ENCODE data around the gene IPPK.

Gene IPPK

GRCh38 chr9:92648474-92648971 lies 21.4 kb downstream of the IPPK start:
- Histone ChIP-seq H3K27ac (ENCODE audit: low read length) (no peak overlapping the region), H3K36me3 (ENCODE audit: control insufficient read depth, insufficient read depth, low read length) (0 out of 2 replicates have a peak, but pooled peaks cover 7% of the 10 kb centered on the region), H3K4me1 (ENCODE audit: control insufficient read depth, insufficient read depth, low read length) (no peaks in the 10 kb centered on the region), H3K27me3 (ENCODE audit: control insufficient read depth, insufficient read depth, low read length) (no peaks in the 10 kb centered on the region), H3K4me3 (ENCODE audit: low read length) (no peak overlapping the region), H3K9me3 (ENCODE audit: control insufficient read depth, insufficient read depth, low read length) (no peaks in the 10 kb centered on the region)
- no peak for DNase-seq (ENCODE audit: low read depth, low spot score)
- WGBS (ENCODE audit: insufficient coverage, insufficient read length), result no CpG with 5 or more reads among the region's 6 CpGs

- no CpG with 5 or more reads among the region's 11 CpGs for WGBS (ENCODE audit: insufficient coverage, insufficient read length)
- no peak for DNase-seq (ENCODE audit: low read depth, low spot score)
Measured at GRCh38 chr9:92647671-92648473, 22.1 kb downstream of the IPPK start.

GRCh38 chr9:92645041-92645440 lies 24.9 kb downstream of the IPPK start:
- H3K27ac ChIP-seq (ENCODE audit: low read length), result no peak overlapping the region
- no peak for DNase-seq (ENCODE audit: low read depth, low spot score)
- no peaks in the 10 kb centered on the region for H3K27me3 ChIP-seq (ENCODE audit: control insufficient read depth, insufficient read depth, low read length)
- no peaks in the 10 kb centered on the region for H3K9me3 ChIP-seq (ENCODE audit: control insufficient read depth, insufficient read depth, low read length)
- no peaks in the 10 kb centered on the region for H3K4me1 ChIP-seq (ENCODE audit: control insufficient read depth, insufficient read depth, low read length)
- no CpG with 5 or more reads among the region's 4 CpGs for WGBS (ENCODE audit: insufficient coverage, insufficient read length)
- no peak overlapping the region for H3K4me3 ChIP-seq (ENCODE audit: low read length)
- peaks cover 10% of the 10 kb centered on the region; the same call in 1 of the 2 replicates for H3K36me3 ChIP-seq (ENCODE audit: control insufficient read depth, insufficient read depth, low read length)

More at GRCh38 chr9:92647671-92648473, 22.1 kb downstream of the IPPK start:
- H3K4me1 ChIP-seq (ENCODE audit: control insufficient read depth, insufficient read depth, low read length), result no peaks in the 10 kb centered on the region
- H3K27ac ChIP-seq (ENCODE audit: low read length), result no peak overlapping the region
- H3K4me3 ChIP-seq (ENCODE audit: low read length), result no peak overlapping the region
- peaks cover 6% of the 10 kb centered on the region; the same call in 1 of the 2 replicates for H3K36me3 ChIP-seq (ENCODE audit: control insufficient read depth, insufficient read depth, low read length)
- H3K27me3 ChIP-seq (ENCODE audit: control insufficient read depth, insufficient read depth, low read length), result no peaks in the 10 kb centered on the region
- H3K9me3 ChIP-seq (ENCODE audit: control insufficient read depth, insufficient read depth, low read length), result no peaks in the 10 kb centered on the region

- Histone ChIP-seq H3K27me3 (ENCODE audit: control insufficient read depth, insufficient read depth, low read length) (no peaks in the 10 kb centered on the region), H3K4me1 (ENCODE audit: control insufficient read depth, insufficient read depth, low read length) (no peaks in the 10 kb centered on the region), H3K9me3 (ENCODE audit: control insufficient read depth, insufficient read depth, low read length) (no peaks in the 10 kb centered on the region), H3K4me3 (ENCODE audit: low read length) (no peak overlapping the region), H3K36me3 (ENCODE audit: control insufficient read depth, insufficient read depth, low read length) (peaks cover 10% of the 10 kb centered on the region; the same call in 1 of the 2 replicates), H3K27ac (ENCODE audit: low read length) (no peak overlapping the region)
- no CpG with 5 or more reads among the region's 7 CpGs for WGBS (ENCODE audit: insufficient coverage, insufficient read length)
- no peak for DNase-seq (ENCODE audit: low read depth, low spot score)
Measured at GRCh38 chr9:92644278-92644677, 25.7 kb downstream of the IPPK start.

GRCh38 chr9:92642564-92642963 lies 27.4 kb downstream of the IPPK start:
- no peak for DNase-seq (ENCODE audit: low read depth, low spot score)
- no peak overlapping the region for H3K27ac ChIP-seq (ENCODE audit: low read length)
- H3K36me3 ChIP-seq (ENCODE audit: control insufficient read depth, insufficient read depth, low read length), result peaks cover 13% of the 10 kb centered on the region; the same call in 1 of the 2 replicates
- H3K4me3 ChIP-seq (ENCODE audit: low read length), result no peak overlapping the region
- H3K9me3 ChIP-seq (ENCODE audit: control insufficient read depth, insufficient read depth, low read length), result no peaks in the 10 kb centered on the region
- H3K4me1 ChIP-seq (ENCODE audit: control insufficient read depth, insufficient read depth, low read length), result no peaks in the 10 kb centered on the region
- no peaks in the 10 kb centered on the region for H3K27me3 ChIP-seq (ENCODE audit: control insufficient read depth, insufficient read depth, low read length)
- no CpG with 5 or more reads among the region's 7 CpGs for WGBS (ENCODE audit: insufficient coverage, insufficient read length)

GRCh38 chr9:92642041-92642451 lies 27.9 kb downstream of the IPPK start:
- no peaks in the 10 kb centered on the region for H3K27me3 ChIP-seq (ENCODE audit: control insufficient read depth, insufficient read depth, low read length)
- no peaks in the 10 kb centered on the region for H3K9me3 ChIP-seq (ENCODE audit: control insufficient read depth, insufficient read depth, low read length)
- H3K36me3 ChIP-seq (ENCODE audit: control insufficient read depth, insufficient read depth, low read length), result peaks cover 16% of the 10 kb centered on the region; the same call in 1 of the 2 replicates
- no peaks in the 10 kb centered on the region for H3K4me1 ChIP-seq (ENCODE audit: control insufficient read depth, insufficient read depth, low read length)
- no peak overlapping the region for H3K27ac ChIP-seq (ENCODE audit: low read length)
- WGBS (ENCODE audit: insufficient coverage, insufficient read length), result no CpG with 5 or more reads among the region's 8 CpGs
- H3K4me3 ChIP-seq (ENCODE audit: low read length), result no peak overlapping the region
- DNase-seq (ENCODE audit: low read depth, low spot score), result no peak

GRCh38 chr9:92641092-92641809 lies 28.7 kb downstream of the IPPK start:
- Histone ChIP-seq H3K36me3 (ENCODE audit: control insufficient read depth, insufficient read depth, low read length) (peaks cover 16% of the 10 kb centered on the region; the same call in 1 of the 2 replicates), H3K4me3 (ENCODE audit: low read length) (no peak overlapping the region), H3K9me3 (ENCODE audit: control insufficient read depth, insufficient read depth, low read length) (no peaks in the 10 kb centered on the region), H3K27me3 (ENCODE audit: control insufficient read depth, insufficient read depth, low read length) (no peaks in the 10 kb centered on the region), H3K4me1 (ENCODE audit: control insufficient read depth, insufficient read depth, low read length) (no peaks in the 10 kb centered on the region), H3K27ac (ENCODE audit: low read length) (no peak overlapping the region)
- WGBS (ENCODE audit: insufficient coverage, insufficient read length), result no CpG with 5 or more reads among the region's 20 CpGs
- DNase-seq (ENCODE audit: low read depth, low spot score), result no peak

GRCh38 chr9:92640398-92641091 lies 29.4 kb downstream of the IPPK start:
- WGBS (ENCODE audit: insufficient coverage, insufficient read length), result no CpG with 5 or more reads among the region's 8 CpGs
- Histone ChIP-seq H3K36me3 (ENCODE audit: control insufficient read depth, insufficient read depth, low read length) (peaks cover 16% of the 10 kb centered on the region; the same call in 1 of the 2 replicates), H3K4me3 (ENCODE audit: low read length) (no peak overlapping the region), H3K9me3 (ENCODE audit: control insufficient read depth, insufficient read depth, low read length) (no peaks in the 10 kb centered on the region), H3K27me3 (ENCODE audit: control insufficient read depth, insufficient read depth, low read length) (no peaks in the 10 kb centered on the region), H3K27ac (ENCODE audit: low read length) (no peak overlapping the region), H3K4me1 (ENCODE audit: control insufficient read depth, insufficient read depth, low read length) (no peaks in the 10 kb centered on the region)
- no peak for DNase-seq (ENCODE audit: low read depth, low spot score)

- no peak for DNase-seq (ENCODE audit: low read depth, low spot score)
- Histone ChIP-seq H3K27ac (ENCODE audit: low read length) (no peak overlapping the region), H3K36me3 (ENCODE audit: control insufficient read depth, insufficient read depth, low read length) (peaks cover 16% of the 10 kb centered on the region; the same call in 1 of the 2 replicates), H3K27me3 (ENCODE audit: control insufficient read depth, insufficient read depth, low read length) (no peaks in the 10 kb centered on the region), H3K4me3 (ENCODE audit: low read length) (no peak overlapping the region), H3K9me3 (ENCODE audit: control insufficient read depth, insufficient read depth, low read length) (no peaks in the 10 kb centered on the region), H3K4me1 (ENCODE audit: control insufficient read depth, insufficient read depth, low read length) (no peaks in the 10 kb centered on the region)
- WGBS (ENCODE audit: insufficient coverage, insufficient read length), result no CpG with 5 or more reads among the region's 9 CpGs
Measured at GRCh38 chr9:92639791-92640271, 30.1 kb downstream of the IPPK start.

GRCh38 chr9:92639124-92639523 lies 30.8 kb downstream of the IPPK start:
- Histone ChIP-seq H3K4me1 (ENCODE audit: control insufficient read depth, insufficient read depth, low read length) (no peaks in the 10 kb centered on the region), H3K27ac (ENCODE audit: low read length) (no peak overlapping the region), H3K4me3 (ENCODE audit: low read length) (no peak overlapping the region), H3K9me3 (ENCODE audit: control insufficient read depth, insufficient read depth, low read length) (no peaks in the 10 kb centered on the region), H3K27me3 (ENCODE audit: control insufficient read depth, insufficient read depth, low read length) (no peaks in the 10 kb centered on the region), H3K36me3 (ENCODE audit: control insufficient read depth, insufficient read depth, low read length) (peaks cover 16% of the 10 kb centered on the region; the same call in 1 of the 2 replicates)
- no peak for DNase-seq (ENCODE audit: low read depth, low spot score)
- no CpG with 5 or more reads among the region's 7 CpGs for WGBS (ENCODE audit: insufficient coverage, insufficient read length)
